Measurements from ENCODE around the gene LRRIQ4.

The LRRIQ4 gene

DNA sequence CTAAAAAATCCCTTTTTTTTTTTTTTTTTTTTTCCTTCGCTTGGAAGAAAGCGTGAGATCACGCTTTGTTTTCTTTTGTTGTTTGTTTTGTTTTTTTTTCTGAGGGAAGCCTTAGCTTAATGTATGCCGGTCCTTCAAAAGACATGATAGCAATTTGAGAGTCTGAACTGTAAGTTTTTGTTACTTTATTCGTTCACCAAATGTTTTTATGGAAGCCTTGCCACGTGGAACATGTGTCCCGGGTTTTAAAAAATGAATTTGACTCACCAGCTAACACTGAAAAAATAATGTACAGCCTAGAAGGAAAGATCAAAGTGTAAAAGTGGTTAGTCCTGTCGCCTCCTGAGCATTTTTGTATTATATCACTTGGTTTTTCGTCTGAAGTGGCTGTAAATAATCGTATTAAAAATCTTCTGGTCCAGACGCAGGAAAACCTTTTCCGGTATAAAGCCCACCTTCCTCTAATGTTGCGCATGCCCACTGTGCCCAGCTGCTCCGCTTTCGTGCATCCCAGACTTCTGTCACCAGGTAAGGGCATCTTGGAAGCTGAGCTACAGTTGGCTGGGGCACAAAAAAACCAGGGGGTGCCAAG, 40.3 kb upstream of the LRRIQ4 start:
- DNase-seq (ENCODE audit: low spot score), result no peak
- peak overlapping the region; percentile 96 for H3K4me3 ChIP-seq
- peak overlapping the region; percentile 86 to 97 for H3K27ac ChIP-seq
- TF ChIP-seq, protein P1, sequence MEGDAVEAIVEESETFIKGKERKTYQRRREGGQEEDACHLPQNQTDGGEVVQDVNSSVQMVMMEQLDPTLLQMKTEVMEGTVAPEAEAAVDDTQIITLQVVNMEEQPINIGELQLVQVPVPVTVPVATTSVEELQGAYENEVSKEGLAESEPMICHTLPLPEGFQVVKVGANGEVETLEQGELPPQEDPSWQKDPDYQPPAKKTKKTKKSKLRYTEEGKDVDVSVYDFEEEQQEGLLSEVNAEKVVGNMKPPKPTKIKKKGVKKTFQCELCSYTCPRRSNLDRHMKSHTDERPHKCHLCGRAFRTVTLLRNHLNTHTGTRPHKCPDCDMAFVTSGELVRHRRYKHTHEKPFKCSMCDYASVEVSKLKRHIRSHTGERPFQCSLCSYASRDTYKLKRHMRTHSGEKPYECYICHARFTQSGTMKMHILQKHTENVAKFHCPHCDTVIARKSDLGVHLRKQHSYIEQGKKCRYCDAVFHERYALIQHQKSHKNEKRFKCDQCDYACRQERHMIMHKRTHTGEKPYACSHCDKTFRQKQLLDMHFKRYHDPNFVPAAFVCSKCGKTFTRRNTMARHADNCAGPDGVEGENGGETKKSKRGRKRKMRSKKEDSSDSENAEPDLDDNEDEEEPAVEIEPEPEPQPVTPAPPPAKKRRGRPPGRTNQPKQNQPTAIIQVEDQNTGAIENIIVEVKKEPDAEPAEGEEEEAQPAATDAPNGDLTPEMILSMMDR (IDR thresholded peaks at IDR 0.05), result no peak

DNA sequence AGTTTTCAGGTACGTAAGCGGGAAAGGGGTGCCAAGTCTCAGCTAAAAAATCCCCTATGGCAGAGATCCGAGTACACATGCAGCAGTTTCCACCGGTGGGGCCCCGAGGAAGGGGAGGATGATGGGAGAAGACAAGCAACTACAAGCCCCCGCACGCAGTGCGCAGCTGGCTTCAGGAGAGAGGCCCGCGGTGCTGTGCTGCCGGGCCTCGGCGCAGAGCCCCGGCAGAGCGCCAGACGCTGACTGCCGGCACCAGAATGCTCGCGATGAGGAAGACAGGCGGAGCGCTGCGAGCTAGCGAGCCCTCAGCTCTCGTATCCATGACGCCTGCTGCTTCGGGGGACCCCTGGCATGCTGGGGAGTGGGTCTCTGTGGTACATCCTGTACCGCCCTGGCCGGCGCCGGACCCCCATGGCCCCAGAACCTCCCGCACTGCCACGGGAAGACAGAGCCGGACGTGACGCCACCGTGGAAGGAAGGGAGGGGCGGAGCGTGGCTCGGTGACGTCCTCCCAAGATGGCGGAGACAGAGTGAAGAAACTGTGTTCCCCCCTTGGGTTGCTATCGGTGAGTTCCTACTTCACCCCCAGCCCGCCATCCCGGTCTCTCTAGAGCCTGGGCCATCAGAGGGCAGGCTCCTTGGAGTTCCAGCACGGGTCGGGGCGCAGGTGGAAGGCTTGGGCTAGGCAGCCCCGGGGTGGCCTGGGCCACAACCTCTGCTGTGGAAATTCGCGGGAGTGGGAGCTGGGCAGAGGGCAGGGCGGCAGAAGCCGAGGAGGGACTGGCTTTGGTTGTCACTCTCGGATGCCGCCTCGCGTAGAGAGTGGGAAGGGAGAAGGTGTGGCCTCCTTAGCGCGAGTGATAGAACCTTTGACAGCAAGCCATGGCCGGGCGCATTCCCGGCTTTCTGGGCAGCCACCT, 39.5 kb upstream of the LRRIQ4 start, which contains the start of gene MYNN:
Gene MYNN (plus strand): TSS at position 500 of the 920 bp plus-strand sequence. CDS start 900 bp downstream, outside the sequence.
- TF ChIP-seq, protein P1 (IDR thresholded peaks at IDR 0.05), result no peak
- Histone ChIP-seq H3K4me3 (peak within 1 kb of the TSS; percentile 96), H3K27ac (peak within 1 kb of the TSS; percentile 86 to 97)
- peak; percentile 96 for DNase-seq (ENCODE audit: low spot score)

- DNase-seq (ENCODE audit: low spot score), result no peak
- no peak overlapping the region for H3K27ac ChIP-seq
- peak overlapping the region; percentile 96 for H3K4me3 ChIP-seq
- TF ChIP-seq, protein P1 (IDR thresholded peaks at IDR 0.05), result no peak
These were observed 38.5 kb upstream of the LRRIQ4 start for GRCh38 chr3:169774186-169774585.

- H3K4me3 ChIP-seq, result no peak overlapping the region
- no peak for DNase-seq (ENCODE audit: low spot score)
- no peak overlapping the region for H3K27ac ChIP-seq
- TF ChIP-seq, protein P1 (IDR thresholded peaks at IDR 0.05), result no peak
These were observed 34.8 kb upstream of the LRRIQ4 start for GRCh38 chr3:169777822-169778221.

GRCh38 chr3:169780742-169781141, 31.9 kb upstream of the LRRIQ4 start:
- no peak overlapping the region for H3K27ac ChIP-seq
- no peak for DNase-seq (ENCODE audit: low spot score)

GRCh38 chr3:169781209-169781855, 31.3 kb upstream of the LRRIQ4 start:
- no peak overlapping the region for H3K4me3 ChIP-seq
- no peak overlapping the region for H3K27ac ChIP-seq
- DNase-seq (ENCODE audit: low spot score), result no peak
- TF ChIP-seq, protein P1 (IDR thresholded peaks at IDR 0.05), result no peak

More at GRCh38 chr3:169780742-169781141, 31.9 kb upstream of the LRRIQ4 start:
- no peak overlapping the region for H3K4me3 ChIP-seq
- TF ChIP-seq, protein P1 (IDR thresholded peaks at IDR 0.05), result no peak

Measured in coronary artery (tissue), 2 donors.